NCI-H524 (cell line): ENCODE measurements around the gene MYRIP.
"Not testable (repeated sequence)": the region's sequence is repeated elsewhere in the genome, so short reads cannot be mapped to it uniquely, and the experiment has no call there.

Experiments used
- DNase-seq, 2 experiments: peaks; one replicate each; lab custom pipeline; 2025; lab: John Stamatoyannopoulos, UW

Gene MYRIP

DNA sequence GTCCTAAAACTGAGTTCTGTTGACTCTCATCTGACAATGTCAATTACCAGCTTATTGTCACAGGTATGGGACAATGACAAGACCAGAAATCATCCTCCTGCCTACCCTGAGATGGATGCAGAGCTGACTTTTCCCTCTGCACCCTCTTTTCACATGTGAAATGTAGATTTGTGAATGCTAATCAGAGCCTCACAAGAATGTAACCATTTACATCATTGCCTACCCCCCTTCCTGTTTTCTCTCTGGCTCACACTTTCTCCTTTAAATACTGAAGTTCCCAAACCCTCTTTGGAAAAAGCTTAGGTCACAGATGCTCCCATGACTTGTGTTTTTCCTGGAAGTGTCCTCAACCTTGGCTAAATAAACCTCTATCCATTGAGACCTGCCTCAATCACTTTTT, 228.2 kb downstream of the MYRIP start:
- no peak for DNase-seq

DNA sequence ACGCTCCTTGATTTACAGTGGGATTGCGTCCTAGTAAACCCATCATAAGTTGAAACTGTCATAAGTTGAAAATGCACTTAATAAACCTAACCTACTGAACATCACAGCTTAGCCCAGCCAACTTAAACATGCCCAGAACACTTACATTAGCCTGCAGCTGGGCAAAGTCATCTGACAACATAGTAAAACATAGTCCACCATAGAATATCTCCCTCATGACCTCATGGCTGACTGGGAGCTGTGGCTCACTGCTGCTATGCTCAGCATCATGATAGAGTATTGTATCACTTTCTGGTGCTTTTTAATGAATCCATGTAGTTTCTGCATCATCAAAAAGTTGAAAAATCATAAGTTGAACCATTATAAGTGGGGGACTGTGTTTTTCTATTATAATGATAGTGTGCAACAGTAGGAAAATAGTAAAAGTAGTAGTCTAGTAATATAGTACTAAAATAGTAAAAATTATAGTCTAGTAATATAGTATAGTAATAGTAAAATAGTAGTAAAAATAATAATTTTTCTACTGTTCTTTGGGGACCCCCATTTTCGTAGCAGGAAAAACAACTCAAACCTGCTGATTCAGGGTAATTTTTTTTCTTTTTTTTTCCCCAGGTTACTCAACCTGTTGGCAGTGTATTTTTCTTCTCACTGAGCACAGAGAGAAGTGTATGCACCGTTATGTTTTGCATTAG, 233.5 kb downstream of the MYRIP start:
- no peak for DNase-seq

DNA sequence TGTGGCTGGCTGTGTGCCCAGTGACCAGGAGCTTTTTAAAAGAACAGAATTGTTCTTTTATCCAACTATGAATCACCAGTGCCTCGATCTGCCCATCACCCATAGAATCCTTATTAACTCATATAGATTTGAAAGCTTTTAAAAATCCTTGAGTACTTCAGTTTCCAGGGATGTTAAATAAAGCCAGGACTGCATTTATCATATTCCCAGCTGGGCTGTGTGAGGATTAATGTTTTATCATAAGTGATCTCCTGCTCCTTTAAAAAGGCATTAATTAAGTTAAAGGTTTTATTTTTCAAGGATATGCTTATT, 234.0 kb downstream of the MYRIP start:
- DNase-seq: peak in 1 of 2 experiments; percentile 17

DNA sequence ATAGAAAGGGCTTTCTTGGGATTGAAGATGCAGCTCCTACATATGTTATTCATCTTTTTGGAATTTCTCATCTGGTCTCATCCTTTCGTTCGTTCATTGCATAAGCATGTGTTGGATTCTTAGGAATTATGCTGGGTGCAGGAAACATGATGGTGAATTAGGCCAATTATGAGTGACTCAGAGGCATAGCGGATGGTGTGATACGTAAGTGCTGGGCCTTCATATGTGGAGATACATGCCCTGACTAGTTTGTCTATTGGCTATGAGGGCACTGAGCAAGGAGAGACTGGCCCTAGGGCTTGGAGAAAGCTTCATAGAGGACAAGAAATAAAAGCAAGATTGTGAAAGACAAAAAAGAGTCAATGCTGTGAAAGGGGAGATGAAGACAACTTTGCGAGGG, 235.1 kb downstream of the MYRIP start:
- no peak for DNase-seq

DNA sequence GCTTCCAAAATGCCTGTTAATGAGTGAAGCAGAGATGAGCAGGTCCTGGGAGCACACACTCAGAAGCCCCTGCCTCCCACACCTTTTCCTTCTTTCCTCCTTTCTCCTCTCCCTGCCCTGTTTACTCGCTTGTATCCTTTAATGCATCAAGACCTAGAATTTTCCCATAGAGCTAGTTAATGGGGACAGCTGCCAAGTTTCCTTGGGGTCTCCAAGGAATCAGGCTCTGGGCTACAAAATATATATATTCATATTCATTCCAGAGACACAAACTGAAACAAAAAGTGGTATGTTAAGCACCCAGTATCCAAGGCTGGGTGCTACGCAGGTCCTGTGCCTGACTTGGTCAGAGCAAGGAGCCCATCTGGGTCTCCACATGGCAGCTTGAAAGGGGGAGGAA, 235.6 kb downstream of the MYRIP start:
- DNase-seq: no peak

DNA sequence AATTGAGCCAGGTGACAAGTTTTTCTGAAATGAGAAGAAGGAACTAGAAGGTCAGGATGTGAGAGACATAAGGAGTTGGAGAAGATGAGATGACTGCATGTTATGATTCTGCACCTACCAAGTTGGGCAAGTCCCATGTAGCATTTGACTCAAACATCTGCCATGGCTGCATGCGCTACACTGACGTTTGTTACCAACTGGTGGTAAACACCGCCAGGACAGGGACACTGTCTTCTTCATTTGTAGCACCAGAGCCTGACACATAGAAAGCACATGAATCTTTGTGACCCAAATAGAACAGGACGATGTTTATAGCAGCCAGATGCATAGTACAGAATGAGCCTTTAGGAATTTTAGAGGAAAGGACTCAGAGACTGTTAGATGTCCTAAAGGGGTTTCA, 236.7 kb downstream of the MYRIP start:
- no peak for DNase-seq

DNA sequence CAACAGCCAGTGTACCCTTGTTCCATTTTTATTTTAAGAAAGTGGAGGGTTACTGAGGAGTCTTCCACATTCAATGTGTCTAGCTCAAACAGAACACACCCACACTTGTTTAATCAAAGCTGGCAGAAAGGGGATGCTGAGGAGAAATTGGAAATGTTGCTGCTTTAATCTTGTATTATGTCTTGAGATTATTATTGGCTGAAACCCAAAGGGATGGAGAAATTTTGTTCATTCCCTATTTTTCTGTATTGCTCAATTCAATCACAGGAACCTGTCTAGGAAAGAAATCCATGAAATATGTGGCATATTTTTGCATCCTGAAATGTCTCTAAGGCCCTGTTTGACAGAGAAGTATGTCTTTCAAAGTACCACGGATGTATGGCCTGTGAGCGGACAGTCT, 238.0 kb downstream of the MYRIP start:
- DNase-seq: no peak

DNA sequence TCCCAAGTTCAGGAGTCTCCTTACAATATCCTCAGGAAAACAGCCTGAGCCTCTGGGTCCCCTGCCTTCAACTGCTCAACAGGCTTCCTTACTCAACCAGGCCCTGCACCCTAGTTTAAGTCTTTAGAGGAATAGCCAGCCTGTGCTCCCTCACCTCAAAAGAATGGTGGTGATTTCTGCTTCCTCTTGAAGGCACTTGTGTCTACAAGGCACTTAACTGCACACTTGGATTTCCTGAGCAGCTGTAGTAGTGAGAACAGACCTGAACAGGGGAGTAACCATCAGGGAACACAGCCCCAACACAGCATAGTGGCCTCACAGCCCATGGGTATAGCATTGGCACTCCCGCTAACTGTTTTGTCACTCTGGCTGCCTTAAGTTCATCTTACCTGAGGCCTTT, 244.3 kb downstream of the MYRIP start:
- no peak for DNase-seq

DNA sequence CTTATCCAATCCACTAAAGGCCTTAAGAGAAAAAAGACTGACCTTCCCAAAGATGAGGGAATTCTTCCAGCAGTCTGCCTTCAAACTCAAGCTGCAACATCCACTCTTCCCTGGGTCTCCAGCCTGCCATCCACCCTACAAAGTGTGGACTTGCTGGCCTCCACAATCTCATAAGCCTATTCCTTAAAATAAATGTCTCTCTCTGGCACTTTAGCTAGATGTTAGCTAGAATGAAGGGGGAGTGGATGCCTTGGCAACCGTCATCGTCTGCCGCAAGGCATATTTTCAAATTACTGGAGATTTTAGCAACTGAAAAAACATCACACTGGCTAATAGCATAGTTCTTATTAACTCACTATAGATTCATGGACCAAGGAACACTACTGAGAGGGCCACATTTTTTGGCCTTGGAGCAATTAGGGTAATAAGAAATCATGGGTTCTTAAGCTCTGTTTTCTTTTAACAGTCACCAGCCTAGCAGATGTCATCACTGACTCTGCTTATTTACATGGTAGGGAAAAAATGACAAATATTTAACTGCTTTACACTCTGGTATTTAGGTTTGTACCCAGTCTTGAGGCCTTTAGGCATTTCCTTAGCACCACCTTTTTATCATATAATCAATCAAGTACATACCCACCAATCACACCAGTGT, 245.3 kb downstream of the MYRIP start:
- no peak for DNase-seq

DNA sequence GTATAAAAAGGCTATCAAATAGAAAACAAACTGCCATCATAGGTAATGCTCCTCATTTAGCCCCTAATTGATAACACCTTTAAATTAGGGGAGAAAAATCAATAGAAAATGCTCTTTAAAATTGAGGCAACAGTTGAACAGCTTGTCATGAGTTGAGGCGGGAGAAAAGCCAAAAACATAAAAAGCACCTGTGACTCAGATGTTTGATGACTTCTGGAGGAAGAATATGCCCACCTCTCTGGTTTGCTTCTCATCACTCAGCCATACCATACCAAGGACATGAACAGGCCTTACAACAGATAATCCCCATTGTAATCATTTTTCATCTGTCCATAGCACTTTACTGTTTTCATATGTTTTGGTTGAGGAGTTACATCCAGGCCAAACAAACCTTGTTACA, 246.0 kb downstream of the MYRIP start:
- no peak for DNase-seq

DNA sequence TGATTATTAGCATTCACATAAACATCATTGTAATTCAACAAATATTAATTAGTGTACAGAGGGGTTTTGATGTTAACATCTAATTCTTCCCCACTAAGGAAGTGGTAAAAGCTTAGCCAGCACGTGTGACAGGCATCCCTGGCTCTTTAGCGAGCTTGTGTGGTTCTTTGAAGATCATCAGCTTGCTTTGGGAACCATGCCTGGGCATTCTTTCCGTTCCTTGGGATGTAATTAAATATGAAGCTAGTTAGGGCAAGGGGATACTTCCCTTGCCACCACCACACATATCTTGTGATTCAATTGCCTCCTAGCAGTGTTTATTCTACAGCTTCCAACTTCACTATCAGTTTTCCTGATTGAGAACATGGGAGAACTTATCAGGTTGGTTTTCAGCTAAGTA, 246.5 kb downstream of the MYRIP start:
- no peak for DNase-seq

DNA sequence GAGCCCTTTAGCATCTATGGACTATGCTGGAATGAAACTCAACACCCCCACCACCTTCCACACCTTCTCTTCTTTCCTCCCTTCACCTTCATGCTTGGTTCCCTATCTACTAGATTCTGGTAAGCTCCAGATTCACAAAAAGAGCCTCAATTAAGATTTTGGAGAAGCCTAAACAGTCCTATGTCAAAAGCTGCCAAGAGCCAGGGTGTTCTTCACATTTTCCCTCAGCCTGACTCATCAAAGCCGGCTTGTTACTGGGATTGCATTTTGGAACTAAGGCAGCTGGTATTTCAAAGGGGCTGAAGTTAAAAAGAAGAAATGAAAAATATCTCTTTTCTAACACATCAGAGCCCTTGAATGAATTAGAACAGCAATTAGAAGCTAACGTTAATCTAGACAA, 247.7 kb downstream of the MYRIP start:
- no peak for DNase-seq

DNA sequence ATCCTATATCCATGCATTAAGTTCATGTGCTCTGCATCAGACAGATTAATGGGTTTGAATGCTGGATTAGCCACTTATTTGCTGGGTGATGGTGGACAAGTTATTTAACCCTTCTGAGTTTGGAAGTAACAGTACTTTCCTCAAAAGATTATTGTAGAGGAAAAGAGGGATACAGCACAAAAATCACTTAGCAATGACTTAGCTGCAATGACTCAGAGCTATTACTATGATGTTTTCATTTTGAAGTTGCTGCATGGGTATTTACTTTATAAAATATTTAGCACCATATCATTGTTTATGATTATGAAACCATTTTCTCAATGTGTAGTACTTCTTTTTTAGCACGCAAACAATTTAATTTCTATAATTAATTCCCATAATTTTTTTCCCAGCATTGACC, 248.4 kb downstream of the MYRIP start:
- DNase-seq: no peak

DNA sequence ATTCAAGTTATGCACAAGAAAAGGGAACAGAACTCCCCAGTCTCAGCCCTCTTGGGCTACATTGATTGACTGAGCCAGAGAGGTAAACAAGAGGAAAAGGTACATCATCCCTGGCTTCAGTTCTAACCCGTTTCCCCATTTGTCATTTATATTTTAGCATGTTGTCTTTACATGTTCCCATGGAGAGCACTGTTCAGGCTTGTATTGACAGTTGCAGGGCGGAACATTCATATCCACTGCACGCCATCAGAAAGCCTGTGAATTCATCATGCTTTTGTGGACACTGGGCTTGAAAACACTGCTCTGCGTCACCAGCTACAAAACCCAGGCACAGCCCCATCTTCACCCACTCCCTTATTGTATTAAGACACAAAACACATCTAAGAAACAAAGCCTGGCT, 259.2 kb downstream of the MYRIP start:
- no peak for DNase-seq

DNA sequence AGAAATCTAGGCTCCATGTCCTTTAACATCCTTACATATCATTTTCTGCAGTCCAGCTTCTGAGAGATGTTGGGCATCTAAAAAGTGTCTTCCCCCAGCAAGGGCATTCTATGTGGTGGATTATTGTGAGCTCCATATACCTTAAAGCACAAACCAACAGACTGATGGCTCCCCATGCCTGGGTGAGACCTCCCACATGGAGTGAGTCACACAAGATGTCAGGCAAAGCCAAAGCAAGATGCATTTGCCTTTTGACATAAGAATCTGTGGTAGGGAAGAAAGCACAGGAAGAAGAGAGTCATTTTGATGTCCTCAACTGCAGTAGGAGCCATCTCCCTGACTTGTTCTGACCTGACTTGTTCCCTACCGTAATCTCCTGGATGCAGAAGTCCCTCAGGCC, 261.4 kb downstream of the MYRIP start:
- no peak for DNase-seq

DNA sequence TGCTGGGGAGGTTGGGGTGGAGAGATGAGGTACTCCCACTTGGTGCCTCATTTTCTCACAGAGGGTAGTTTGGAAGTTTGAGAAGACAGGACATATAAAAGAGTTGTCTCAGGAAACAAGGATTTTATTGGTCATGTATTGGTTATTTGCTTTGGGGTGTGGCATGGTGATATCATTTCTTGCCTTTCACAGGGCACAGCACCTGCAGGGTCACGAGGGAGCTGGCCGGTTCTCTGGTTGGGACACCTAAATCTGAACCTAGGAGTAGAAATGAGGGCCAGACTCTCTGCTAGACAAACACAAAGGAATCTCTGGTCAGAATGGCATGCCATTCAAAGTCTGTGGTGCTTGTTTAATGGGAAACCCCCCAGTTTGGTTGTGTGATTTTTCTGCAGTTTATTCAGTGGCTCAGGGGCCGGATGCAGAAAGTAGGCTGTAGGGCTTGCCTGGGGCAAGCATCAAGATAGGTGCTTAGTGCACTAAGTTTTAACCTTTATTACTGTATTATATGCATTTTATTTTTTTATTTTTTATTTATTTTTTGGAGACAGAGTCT, 262.4 kb downstream of the MYRIP start:
- no peak for DNase-seq

DNA sequence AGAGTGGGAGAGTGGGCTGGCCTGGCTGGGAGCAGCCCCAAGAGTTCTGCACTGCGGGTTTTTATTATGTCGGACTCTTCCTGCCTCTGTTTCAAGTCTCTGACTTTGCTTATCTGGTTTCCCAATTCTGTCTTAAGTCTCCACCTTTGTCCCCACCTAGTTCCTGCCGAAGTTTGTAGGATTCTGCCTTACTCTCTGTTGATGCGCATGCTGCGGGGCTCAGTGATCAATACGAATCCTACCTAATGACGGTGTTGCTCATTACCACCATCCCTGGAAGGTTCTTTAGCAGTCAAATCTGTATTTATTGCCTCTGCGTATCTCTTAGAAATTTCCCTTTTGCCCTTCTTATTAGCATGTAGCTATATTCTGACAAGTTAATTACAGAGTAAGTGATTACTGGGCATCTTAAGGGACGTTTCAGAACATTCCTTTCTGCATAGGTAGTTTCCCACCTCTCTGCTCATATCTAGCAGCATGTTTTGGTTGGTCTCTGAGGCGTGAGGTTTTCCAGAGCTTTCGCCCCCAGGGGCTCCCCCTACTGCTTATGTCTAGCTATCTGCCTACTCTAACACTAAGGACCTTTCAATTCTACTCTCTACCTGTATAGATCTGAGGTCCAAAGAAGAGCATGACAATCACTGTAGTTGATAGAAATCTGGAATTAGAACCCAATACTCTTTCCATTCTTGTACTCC, 264.1 kb downstream of the MYRIP start:
- no peak for DNase-seq

DNA sequence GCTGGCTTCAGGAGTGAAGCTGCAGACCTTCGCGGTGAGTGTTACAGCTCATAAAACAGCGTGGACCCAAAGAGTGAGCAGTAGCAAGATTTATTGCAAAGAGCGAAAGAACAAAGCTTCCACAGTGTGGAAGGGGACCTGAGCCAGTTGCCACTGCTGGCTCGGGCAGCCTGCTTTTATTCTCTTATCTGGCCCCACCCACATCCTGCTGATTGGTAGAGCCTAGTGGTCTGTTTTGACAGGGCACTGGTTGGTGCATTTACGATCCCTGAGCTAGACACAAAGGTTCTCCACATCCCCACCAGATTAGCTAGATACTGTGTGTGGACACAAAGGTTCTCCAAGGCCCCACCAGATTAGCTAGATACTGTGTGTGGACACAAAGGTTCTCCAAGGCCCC, 267.7 kb downstream of the MYRIP start:
- DNase-seq: not testable (repeated sequence)

DNA sequence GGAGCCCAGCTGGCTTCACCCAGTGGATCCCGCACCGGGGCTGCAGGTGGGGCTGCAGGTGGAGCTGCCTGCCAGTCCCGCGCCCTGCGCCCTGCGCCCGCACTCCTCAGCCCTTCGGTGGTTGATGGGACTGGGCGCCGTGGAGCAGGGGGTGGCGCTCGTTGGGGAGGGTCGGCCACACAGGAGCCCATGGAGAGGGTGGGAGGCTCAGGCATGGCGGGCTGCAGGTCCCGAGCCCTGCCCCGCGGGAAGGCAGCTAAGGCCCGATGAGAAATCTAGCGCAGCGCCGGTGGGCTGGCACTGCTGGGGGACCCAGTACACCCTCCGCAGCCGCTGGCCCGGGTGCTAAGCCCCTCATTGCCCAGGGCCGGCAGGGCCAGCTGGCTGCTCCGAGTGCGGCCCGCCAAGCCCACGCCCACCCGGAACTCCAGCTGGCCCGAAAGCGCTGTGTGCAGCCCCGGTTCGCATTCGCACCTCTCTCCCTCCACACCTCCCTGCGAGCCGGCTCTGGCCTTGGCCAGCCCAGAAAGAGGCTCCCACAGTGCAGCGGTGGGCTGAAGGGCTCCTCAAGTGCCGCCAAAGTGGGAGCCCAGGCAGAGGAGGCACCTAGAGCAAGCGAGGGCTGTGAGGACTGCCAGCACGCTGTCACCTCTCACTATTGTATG, 268.6 kb downstream of the MYRIP start:
- not testable (repeated sequence) for DNase-seq

DNA sequence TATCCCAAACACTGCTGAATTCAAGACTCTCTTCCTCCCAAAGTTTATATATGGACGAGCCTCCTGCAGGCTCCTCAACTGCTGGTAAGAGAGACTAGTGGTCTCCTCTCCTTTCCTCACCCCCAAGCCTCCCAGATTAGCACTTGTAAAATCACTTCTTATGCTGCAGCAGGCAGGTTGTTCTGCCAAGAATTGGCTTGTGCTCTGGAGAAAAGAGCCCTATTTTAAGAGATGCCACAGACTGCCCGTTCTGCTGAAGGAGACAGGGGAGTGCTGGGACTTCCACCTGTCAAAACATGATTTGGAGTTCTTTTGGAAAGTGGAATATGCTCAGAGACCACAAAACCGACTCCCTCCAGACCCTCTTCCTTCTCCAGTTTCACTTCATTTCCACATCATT, 269.2 kb downstream of the MYRIP start:
- DNase-seq: no peak

DNA sequence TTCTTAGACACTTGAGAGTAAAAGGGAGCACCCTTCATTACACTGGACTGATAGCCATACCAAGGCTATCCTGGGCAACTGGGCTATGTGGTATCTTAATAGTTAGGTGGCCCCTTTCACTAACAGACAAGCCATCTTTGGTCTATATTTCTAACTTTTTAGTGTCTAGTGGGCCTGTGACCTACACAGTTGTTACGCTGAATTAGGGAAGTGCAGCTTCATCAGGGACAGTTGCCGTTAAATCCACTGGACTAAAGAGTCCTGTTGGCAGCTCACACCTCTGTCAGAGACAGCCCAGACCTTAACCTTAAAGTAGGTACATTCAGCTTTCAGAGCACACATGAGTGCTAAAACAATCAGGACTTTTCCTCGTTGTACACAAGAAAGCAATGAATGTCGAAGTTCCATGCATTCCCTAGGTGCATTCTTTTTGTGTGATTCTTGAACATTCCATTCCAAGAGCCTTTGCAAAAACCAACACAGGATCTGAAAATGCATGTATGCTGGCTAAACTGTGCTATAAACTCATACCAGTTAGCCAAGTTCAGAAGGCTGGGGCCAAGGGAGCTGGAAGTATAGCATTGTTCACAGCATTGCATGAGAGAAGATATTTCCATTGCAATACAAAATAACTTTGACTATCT, 269.9 kb downstream of the MYRIP start:
- no peak for DNase-seq

DNA sequence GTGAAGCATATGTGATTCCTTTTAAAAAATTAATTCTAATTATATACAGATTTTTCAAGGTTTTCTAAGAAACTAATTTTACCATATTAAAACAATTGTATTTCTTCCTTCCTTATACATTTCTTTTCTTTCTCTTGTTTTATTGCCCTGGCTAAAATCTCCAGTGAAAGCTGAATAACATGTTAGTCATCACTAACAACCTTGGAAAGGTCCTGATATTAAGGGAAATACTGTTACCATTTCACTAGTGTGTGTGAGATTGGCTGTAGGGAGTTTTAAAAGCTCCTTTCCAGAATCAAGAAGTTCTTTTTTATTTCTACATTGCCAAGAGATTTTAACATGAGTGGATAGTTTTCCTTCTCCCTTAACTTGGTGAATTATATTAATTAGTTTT, 270.4 kb downstream of the MYRIP start:
- no peak for DNase-seq
